Naive thymus-derived CD4-positive, alpha-beta T cell (primary cell): Measurements from ENCODE around the gene CASKIN1. TPM values are rescaled to one million over a fixed set of nuclear protein-coding genes. Genes with fewer than 3 reads are reported as not detected.

ENCODE experiments used
- ATAC-seq: fragments of 150-1000 bp; cut with Tn5 transposase; 2 replicates; pipeline ENCODE4 v1.10.0; 2021; ENCODE audit warnings: mild to moderate bottlenecking, moderate library complexity
- CTCF ChIA-PET: fragments of 350-600 bp; sonication (Branson Sonifier 250); formaldehyde crosslinking; loops from one replicate; lab custom pipeline; 2021; ENCODE audit warnings: antibody characterized with exemption; lab: Charles Lee
- POLR2A ChIA-PET: fragments of 350-600 bp; sonication (Branson Sonifier 250); formaldehyde crosslinking; loops from one replicate; lab custom pipeline; 2021; ENCODE audit warnings: antibody characterized with exemption, inconsistent platforms; lab: Charles Lee
- DNase-seq, 9 donors: peaks; one replicate each; pipeline versions ENCODE4 v3.0.0 to v3.0.0-alpha.2; 2020 to 2022; ENCODE audit warnings: mixed read lengths in 1 of 9
- H3K27ac ChIP-seq: one replicate; pipeline ENCODE4 v1.7.0; 2013; ENCODE audit warnings: mild to moderate bottlenecking, low read depth, low read length, moderate library complexity
- H3K27me3 ChIP-seq, 2 donors: one replicate each; pipeline ENCODE4 v1.7.0; 2013; ENCODE audit warnings: low read length in 2 of 2, mild to moderate bottlenecking in 2 of 2, moderate library complexity in 2 of 2; ENCODE audit not compliant: control insufficient read depth in 2 of 2, insufficient read depth in 2 of 2
- H3K36me3 ChIP-seq, 3 experiments: 1 replicate in 2 of 3; 2 replicates in 1 of 3; pipeline ENCODE4 v1.7.0; 2013; ENCODE audit warnings: low read length in 3 of 3, mild to moderate bottlenecking in 3 of 3, moderate library complexity in 1 of 3; ENCODE audit not compliant: insufficient read depth in 3 of 3, control insufficient read depth in 2 of 3
- H3K4me1 ChIP-seq, 2 donors: one replicate each; pipeline ENCODE4 v1.7.0; 2013; ENCODE audit warnings: low read length in 2 of 2, mild to moderate bottlenecking in 2 of 2, moderate library complexity in 1 of 2; ENCODE audit not compliant: control insufficient read depth in 2 of 2, insufficient read depth in 2 of 2
- H3K4me3 ChIP-seq: 2 replicates; pipeline ENCODE4 v1.7.0; 2013; ENCODE audit warnings: mild to moderate bottlenecking, low read length
- H3K9me3 ChIP-seq, 3 experiments: 1 replicate in 2 of 3; 2 replicates in 1 of 3; pipeline ENCODE4 v1.7.0; 2013; ENCODE audit warnings: low read length in 3 of 3; ENCODE audit not compliant: control insufficient read depth in 2 of 3
- H3K27ac Mint-ChIP-seq, 9 donors: one replicate each; pipeline ENCODE4 v1.8.0; 2020 to 2022; ENCODE audit warnings: mixed read lengths in 9 of 9, mild to moderate bottlenecking in 8 of 9, moderate library complexity in 5 of 9, inconsistent platforms in 2 of 9
- H3K27me3 Mint-ChIP-seq, 5 donors: one replicate each; pipeline ENCODE4 v1.8.0; 2021 to 2022; ENCODE audit warnings: mixed read lengths in 5 of 5, mild to moderate bottlenecking in 1 of 5
- H3K36me3 Mint-ChIP-seq, 5 donors: one replicate each; pipeline ENCODE4 v1.8.0; 2020 to 2022; ENCODE audit warnings: mixed read lengths in 5 of 5, mild to moderate bottlenecking in 3 of 5, inconsistent platforms in 1 of 5
- H3K4me1 Mint-ChIP-seq, 7 donors: one replicate each; pipeline ENCODE4 v1.8.0; 2020 to 2022; ENCODE audit warnings: mixed read lengths in 7 of 7, mild to moderate bottlenecking in 3 of 7, inconsistent platforms in 1 of 7
- H3K4me3 Mint-ChIP-seq, 10 donors: one replicate each; pipeline ENCODE4 v1.8.0; 2020 to 2022; ENCODE audit warnings: mild to moderate bottlenecking in 10 of 10, mixed read lengths in 10 of 10, moderate library complexity in 6 of 10, inconsistent platforms in 2 of 10
- H3K9me3 Mint-ChIP-seq, 11 donors: one replicate each; pipeline ENCODE4 v1.8.0; 2020 to 2022; ENCODE audit warnings: mixed read lengths in 11 of 11, mild to moderate bottlenecking in 4 of 11, inconsistent platforms in 1 of 11, moderate library complexity in 1 of 11
- intact Hi-C, 2 donors: fragments of 100-400 bp; cut with micrococcal nuclease; formaldehyde crosslinking; loops; one replicate each; pipeline ENCODE4 v1.15.1; 2023
- polyA plus RNA-seq, 2 donors: library from polyadenylated mRNA; unstranded; fragments of 300-500 nt; fragmentation: Illumina TruSeq; gene quantifications; one replicate each; pipeline ENCODE4 v1.2.3, GENCODE V29; 2021
- total RNA-seq, 6 experiments: library from RNA in 5 of 6; stranded (reverse) in 5 of 6; gene quantifications; 1 replicate in 5 of 6; 2 replicates in 1 of 6; pipeline ENCODE4 v1.2.3 and lab custom pipeline; 2021 to 2026

CASKIN1 gene
- total and polyA plus RNA-seq, 7 experiments from 2014 or later, result 0.19 TPM; not detected in 6

DNA sequence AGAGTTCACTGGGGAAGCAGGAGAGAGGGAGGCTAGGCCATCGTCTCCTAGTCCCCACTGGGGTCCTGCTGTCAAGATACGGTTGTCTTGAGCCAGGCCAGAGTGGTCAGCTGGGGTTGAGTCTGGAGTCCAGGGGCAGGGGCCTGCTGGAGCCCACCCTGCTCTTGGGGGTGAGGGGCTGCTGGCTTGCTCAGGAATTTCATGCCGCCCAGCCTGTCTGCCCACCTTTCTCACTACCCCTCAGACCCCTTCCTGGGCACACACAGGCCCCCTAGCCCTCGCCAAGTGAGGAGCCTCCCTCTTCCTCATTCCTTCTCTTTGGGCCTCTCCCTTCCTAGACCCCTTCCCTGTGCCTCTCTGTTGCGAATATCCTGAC is 39.6 kb downstream of the CASKIN1 start:
- no peaks in the 10 kb centered on the region for H3K27me3 ChIP-seq
- ChIA-PET POLR2A (interaction anchor here (0.8 to 4.3 kb wide), 2 partner anchors 185 to 192 kb away, joined by 3 to 44 read pairs; partner anchors contain the start of genes RNF151, RPS2 and TBL3), CTCF (interaction anchor here (1.2 kb wide), 1 partner anchor 16 kb away, joined by 3 read pairs; no protein-coding TSS in a partner anchor)
- no peak for ATAC-seq
- no peak overlapping the region for H3K27ac ChIP-seq
- Mint-ChIP-seq H3K27me3 (no peaks in the 10 kb centered on the region), H3K4me1 (peaks cover 20 to 53% (median 40%) of the 10 kb centered on the region in 7 donors), H3K36me3 (peaks cover 0 to 17% (median 0%) of the 10 kb centered on the region in 5 donors), H3K4me3 (peak overlapping the region; percentile 85 to 99 (median 94)), H3K9me3 (no peaks in the 10 kb centered on the region), H3K27ac (peak overlapping the region in 7 of 9 donors; percentile 47 to 95 (median 81))
- H3K4me3 ChIP-seq, result no peak overlapping the region
- H3K9me3 ChIP-seq, result no peaks in the 10 kb centered on the region
- no peak for DNase-seq
- intact Hi-C loops, result loop anchor here (5.0 to 10.0 kb wide), 10 partner anchors 50 to 850 kb away; partner anchors contain the start of genes NUBP2 (in 2 of the 2), SPSB3 (in 2 of the 2), CCNF (in 1 of the 2) and E4F1 (in 1 of the 2)
- peaks cover 21 to 44% of the 10 kb centered on the region in 2 donors for H3K4me1 ChIP-seq
- peaks cover 0 to 3% (median 0%) of the 10 kb centered on the region in 3 experiments for H3K36me3 ChIP-seq

DNA sequence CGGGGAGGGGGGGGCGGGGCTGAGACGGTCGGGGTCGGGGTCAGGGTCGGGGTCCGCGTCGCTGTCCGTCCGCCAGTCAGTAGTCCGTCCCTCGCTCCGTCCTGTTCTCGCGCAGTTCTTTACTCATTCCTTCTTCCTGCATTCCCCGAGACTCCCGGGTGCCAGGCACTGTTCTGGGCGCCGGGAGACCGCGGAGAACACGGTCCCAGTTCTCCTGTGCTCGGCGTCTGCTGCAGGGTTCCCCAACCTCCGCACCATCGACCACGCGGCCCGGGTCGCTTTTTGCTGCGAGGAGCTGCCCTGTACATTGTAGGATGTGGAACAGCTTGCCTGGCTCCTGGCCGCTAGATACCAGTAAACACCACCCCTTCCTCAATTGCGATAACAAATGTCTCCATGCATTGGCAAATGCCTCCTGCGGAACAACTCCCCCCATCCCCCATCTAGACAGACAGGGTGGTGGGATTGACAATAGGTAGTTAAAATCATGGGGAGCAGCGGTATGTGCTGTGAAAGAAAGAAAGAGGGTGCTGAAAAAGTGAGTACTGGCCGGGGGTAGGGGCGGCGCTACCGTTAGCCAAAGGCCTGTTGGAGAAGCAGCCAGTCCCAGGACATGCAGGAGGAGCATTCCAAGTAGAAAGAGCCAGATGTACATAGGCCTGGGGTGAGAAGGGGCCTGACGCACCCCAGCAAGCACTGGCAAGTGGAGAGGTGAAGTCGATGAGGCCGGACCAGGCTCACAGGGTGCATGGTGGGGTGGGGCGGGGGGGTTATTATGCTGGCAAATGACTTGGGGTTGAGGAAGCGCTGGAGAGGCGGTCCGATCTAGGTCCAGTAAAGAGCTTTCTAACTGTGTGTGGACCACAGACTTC is 40.2 kb downstream of the CASKIN1 start:
- ChIA-PET POLR2A (interaction anchor here (0.6 to 4.3 kb wide), 42 partner anchors 10 to 1923 kb away, joined by 3 to 44 read pairs (median 6); partner anchors contain the start of genes ATP6V0C, E4F1, ECI1 and FAHD1), CTCF (interaction anchor here (0.8 to 3.7 kb wide), 3 partner anchors 16 to 164 kb away, joined by 3 to 30 read pairs (median 3); no protein-coding TSS in a partner anchor)
- ATAC-seq (no peak), DNase-seq (no peak)
- peak overlapping the region; percentile 85 to 99 (median 94) for H3K4me3 Mint-ChIP-seq
- Histone ChIP-seq H3K36me3 (peaks cover 0 to 9% (median 0%) of the 10 kb centered on the region in 3 experiments), H3K27ac (peak overlapping the region; percentile 65), H3K4me3 (peak overlapping the region; percentile 74), H3K27me3 (no peaks in the 10 kb centered on the region), H3K9me3 (no peaks in the 10 kb centered on the region), H3K4me1 (peaks cover 21 to 44% of the 10 kb centered on the region in 2 donors)
- peaks cover 20 to 57% (median 42%) of the 10 kb centered on the region in 7 donors for H3K4me1 Mint-ChIP-seq
- peak overlapping the region; percentile 78 to 95 (median 91) for H3K27ac Mint-ChIP-seq
- peaks cover 0 to 19% (median 0%) of the 10 kb centered on the region in 5 donors for H3K36me3 Mint-ChIP-seq
- H3K9me3 Mint-ChIP-seq, result no peaks in the 10 kb centered on the region
- intact Hi-C loops, result loop anchor here (1.0 to 10.0 kb wide), 18 partner anchors 20 to 849 kb away; partner anchors contain the start of genes E4F1 (in 2 of the 2), MLST8 (in 2 of the 2), NUBP2 (in 2 of the 2) and RNPS1 (in 2 of the 2)
- no peaks in the 10 kb centered on the region for H3K27me3 Mint-ChIP-seq

DNA sequence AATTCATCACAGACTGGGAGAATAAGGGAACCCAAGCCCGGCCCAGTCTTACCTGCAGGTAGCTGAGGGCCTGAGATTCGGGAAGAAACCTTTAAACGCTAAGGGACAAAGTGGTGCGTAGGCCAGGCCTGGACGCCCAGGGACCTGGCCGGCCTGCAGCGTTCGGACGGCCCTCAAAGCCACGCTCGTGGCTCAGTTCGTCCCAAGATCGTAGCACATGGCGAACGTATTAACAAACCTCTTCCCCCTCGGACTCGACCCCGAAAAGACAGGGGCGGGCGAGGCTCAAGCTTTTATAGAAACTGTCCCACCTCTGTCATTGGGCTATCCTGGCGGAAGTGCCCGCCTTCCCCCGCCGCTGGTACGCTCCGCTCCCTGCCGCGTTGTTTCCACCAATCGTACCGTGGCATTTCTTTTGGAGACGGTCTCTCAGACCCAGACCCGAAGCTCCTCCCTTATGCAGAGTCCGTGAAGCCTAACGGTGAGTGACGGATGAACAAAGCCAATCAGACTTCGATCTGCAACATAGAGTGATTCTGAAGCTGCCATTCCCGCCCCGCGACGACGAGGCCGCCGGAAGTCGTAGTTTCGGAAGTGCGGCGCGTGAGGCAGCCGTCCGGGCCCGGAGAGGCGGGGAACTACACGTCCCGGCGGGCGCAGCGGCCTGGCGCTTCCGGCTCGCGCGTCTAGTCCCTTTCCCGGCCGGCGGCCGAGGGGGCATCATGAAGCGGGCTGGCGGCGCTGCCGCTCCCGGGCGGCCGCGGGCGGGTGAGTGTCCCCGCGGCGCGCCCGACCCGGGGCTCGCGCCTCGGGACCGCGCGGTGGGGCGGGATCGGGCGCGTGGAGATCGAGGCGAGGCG is 41.1 kb downstream of the CASKIN1 start, which contains the start of gene TRAF7:
Gene TRAF7 (plus strand): TSS at position 692 of the 860 bp plus-strand sequence. CDS start 8,139 bp downstream, outside the sequence.
- ATAC-seq (peak; percentile 95), DNase-seq (peak; percentile 85 to 99 (median 98))
- peak within 1 kb of the TSS; percentile 85 to 99 (median 94) for H3K4me3 Mint-ChIP-seq
- peaks cover 20 to 59% (median 44%) of the 10 kb centered on the region in 7 donors for H3K4me1 Mint-ChIP-seq
- no peaks in the 10 kb centered on the region for H3K27me3 Mint-ChIP-seq
- intact Hi-C loops, result loop anchor here (1.0 to 10.0 kb wide), 18 partner anchors 19 to 848 kb away; partner anchors contain the start of genes E4F1 (in 2 of the 2), MLST8 (in 2 of the 2), NUBP2 (in 2 of the 2) and RNPS1 (in 2 of the 2)
- H3K27me3 ChIP-seq, result no peaks in the 10 kb centered on the region
- peaks cover 0 to 11% (median 0%) of the 10 kb centered on the region in 3 experiments for H3K36me3 ChIP-seq
- H3K9me3 ChIP-seq, result no peaks in the 10 kb centered on the region
- ChIA-PET POLR2A (interaction anchor here (0.6 to 4.3 kb wide), 56 partner anchors 8 to 1922 kb away, joined by 3 to 44 read pairs (median 5); partner anchors contain the start of genes AMDHD2, ATP6V0C, BRICD5 and E4F1), CTCF (interaction anchor here (0.8 to 3.7 kb wide), 8 partner anchors 12 to 190 kb away, joined by 3 to 30 read pairs (median 4); partner anchors contain the start of gene PKD1)
- peaks cover 0 to 21% (median 0%) of the 10 kb centered on the region in 5 donors for H3K36me3 Mint-ChIP-seq
- peak within 1 kb of the TSS; percentile 78 to 95 (median 91) for H3K27ac Mint-ChIP-seq
- H3K4me1 ChIP-seq, result peaks cover 21 to 52% of the 10 kb centered on the region in 2 donors
- peak within 1 kb of the TSS; percentile 80 for H3K27ac ChIP-seq
- no peaks in the 10 kb centered on the region for H3K9me3 Mint-ChIP-seq
- peak within 1 kb of the TSS; percentile 79 for H3K4me3 ChIP-seq

DNA sequence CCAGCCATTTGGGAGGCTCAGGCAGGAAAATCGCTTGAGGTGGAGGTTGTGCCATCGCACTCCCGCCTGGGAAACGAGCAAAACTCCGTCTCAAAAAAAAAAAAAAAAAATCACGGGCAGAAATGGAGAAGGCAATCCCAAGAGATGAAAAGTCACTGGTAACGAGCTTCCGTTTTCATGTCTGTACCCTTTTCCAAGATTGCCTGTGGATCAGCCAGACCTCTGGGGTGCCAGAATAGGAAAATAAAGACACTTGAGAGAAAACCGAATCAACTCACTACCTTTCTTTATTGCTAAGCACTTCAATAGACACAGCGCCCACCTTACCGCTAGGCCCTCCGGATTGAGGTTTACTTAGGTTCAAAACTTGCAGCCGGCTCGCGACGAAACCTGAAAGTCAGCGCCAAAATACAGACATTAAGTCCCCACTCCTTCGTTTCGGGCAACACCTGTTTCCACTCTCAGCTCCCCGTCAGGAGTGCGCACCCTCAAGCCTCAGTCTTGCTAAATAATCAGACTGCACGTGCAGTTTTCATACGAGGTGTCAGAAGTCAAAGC is 41.8 kb downstream of the CASKIN1 start:
- Mint-ChIP-seq H3K36me3 (peaks cover 0 to 21% (median 0%) of the 10 kb centered on the region in 5 donors), H3K27me3 (peaks cover 0 to 3% (median 0%) of the 10 kb centered on the region in 5 donors), H3K4me1 (peaks cover 20 to 63% (median 45%) of the 10 kb centered on the region in 7 donors), H3K27ac (peak overlapping the region; percentile 70 to 94 (median 86)), H3K4me3 (peak overlapping the region; percentile 82 to 99 (median 89)), H3K9me3 (no peaks in the 10 kb centered on the region)
- Histone ChIP-seq H3K4me3 (peak overlapping the region; percentile 79), H3K36me3 (peaks cover 0 to 11% (median 0%) of the 10 kb centered on the region in 3 experiments), H3K27me3 (no peaks in the 10 kb centered on the region), H3K9me3 (no peaks in the 10 kb centered on the region), H3K27ac (peak overlapping the region; percentile 80), H3K4me1 (peaks cover 23 to 57% of the 10 kb centered on the region in 2 donors)
- ATAC-seq (no peak), DNase-seq (peak in 1 of 9 donors; percentile 58)
- POLR2A ChIA-PET, result interaction anchor here (0.6 to 4.3 kb wide), 47 partner anchors 8 to 1775 kb away, joined by 3 to 44 read pairs (median 5); partner anchors contain the start of genes ATP6V0C, BRICD5, E4F1 and ECI1
- intact Hi-C loops, result loop anchor here (1.0 to 10.0 kb wide), 18 partner anchors 18 to 847 kb away; partner anchors contain the start of genes E4F1 (in 2 of the 2), MLST8 (in 2 of the 2), NUBP2 (in 2 of the 2) and RNPS1 (in 2 of the 2)
- CTCF ChIA-PET, result interaction anchor here (1.3 to 3.7 kb wide), 6 partner anchors 11 to 189 kb away, joined by 3 to 30 read pairs (median 8); partner anchors contain the start of gene PKD1
